ENCODE data around the gene MOB1A.

DNA sequence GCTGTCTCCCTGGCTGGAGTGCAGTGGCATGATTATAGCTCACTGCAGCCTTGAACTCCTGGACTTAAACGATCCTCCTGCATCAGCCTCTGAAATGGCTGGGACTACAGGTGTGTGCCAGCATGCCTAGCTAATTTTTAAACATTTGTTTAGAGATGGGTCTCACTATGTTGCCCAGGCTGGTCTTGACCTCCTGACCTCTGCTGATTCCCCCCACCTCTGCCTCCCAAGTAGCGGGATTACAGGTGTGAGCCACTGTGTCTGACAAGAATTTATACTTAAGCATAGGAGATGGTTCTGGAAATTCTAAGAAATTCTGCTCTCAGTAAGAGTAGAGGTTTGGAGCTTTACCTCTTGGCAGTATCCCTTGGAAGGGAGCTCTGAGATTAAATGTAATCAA, 38.0 kb upstream of the MOB1A start:
- TF ChIP-seq POLR2AphosphoS5 (IDR thresholded peaks at IDR 0.05) = no peak
- TF ChIP-seq, protein P1, sequence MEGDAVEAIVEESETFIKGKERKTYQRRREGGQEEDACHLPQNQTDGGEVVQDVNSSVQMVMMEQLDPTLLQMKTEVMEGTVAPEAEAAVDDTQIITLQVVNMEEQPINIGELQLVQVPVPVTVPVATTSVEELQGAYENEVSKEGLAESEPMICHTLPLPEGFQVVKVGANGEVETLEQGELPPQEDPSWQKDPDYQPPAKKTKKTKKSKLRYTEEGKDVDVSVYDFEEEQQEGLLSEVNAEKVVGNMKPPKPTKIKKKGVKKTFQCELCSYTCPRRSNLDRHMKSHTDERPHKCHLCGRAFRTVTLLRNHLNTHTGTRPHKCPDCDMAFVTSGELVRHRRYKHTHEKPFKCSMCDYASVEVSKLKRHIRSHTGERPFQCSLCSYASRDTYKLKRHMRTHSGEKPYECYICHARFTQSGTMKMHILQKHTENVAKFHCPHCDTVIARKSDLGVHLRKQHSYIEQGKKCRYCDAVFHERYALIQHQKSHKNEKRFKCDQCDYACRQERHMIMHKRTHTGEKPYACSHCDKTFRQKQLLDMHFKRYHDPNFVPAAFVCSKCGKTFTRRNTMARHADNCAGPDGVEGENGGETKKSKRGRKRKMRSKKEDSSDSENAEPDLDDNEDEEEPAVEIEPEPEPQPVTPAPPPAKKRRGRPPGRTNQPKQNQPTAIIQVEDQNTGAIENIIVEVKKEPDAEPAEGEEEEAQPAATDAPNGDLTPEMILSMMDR (IDR thresholded peaks at IDR 0.05; ENCODE audit: poor library complexity, severe bottlenecking) = no peak

Measured in neural cell (in vitro differentiated cells).